NCI-H1092 treated with DMSO at 0.1 percent for 48 hours (cell line): ENCODE measurements around the gene COX8A.

Experiments
- DNase-seq: peaks from one replicate; lab custom pipeline; 2025; lab: John Stamatoyannopoulos, UW

COX8A gene

GRCh38 chr11:64003807-64004589 is 29.6 kb downstream of the COX8A start:
- no peak for DNase-seq

GRCh38 chr11:64004590-64004984 is 30.2 kb downstream of the COX8A start:
- DNase-seq = no peak

GRCh38 chr11:64005691-64006090 is 31.3 kb downstream of the COX8A start:
- DNase-seq = no peak

GRCh38 chr11:64006398-64006797 is 32.0 kb downstream of the COX8A start:
- DNase-seq = no peak

- no peak for DNase-seq
These were observed 32.8 kb downstream of the COX8A start for GRCh38 chr11:64007160-64007628.

- peak; percentile 19 for DNase-seq
These were observed 33.3 kb downstream of the COX8A start for GRCh38 chr11:64007629-64008282.

- no peak for DNase-seq
These were observed 34.0 kb downstream of the COX8A start for GRCh38 chr11:64008283-64008913.

GRCh38 chr11:64008914-64009633 is 34.7 kb downstream of the COX8A start:
- no peak for DNase-seq

GRCh38 chr11:64009710-64010109 is 35.3 kb downstream of the COX8A start:
- no peak for DNase-seq

- DNase-seq = no peak
These were observed 36.4 kb downstream of the COX8A start for GRCh38 chr11:64010783-64011182.

- no peak for DNase-seq
These were observed 37.0 kb downstream of the COX8A start for GRCh38 chr11:64011371-64011770.

- no peak for DNase-seq
These were observed 38.9 kb downstream of the COX8A start for GRCh38 chr11:64013141-64013896.

GRCh38 chr11:64014356-64014755 is 39.9 kb downstream of the COX8A start:
- no peak for DNase-seq

GRCh38 chr11:64015510-64015909 is 41.1 kb downstream of the COX8A start:
- DNase-seq = no peak

- no peak for DNase-seq
These were observed 41.8 kb downstream of the COX8A start for GRCh38 chr11:64015935-64016845.

- no peak for DNase-seq
These were observed 43.5 kb downstream of the COX8A start for GRCh38 chr11:64017945-64018224.

GRCh38 chr11:64018310-64018709 is 43.9 kb downstream of the COX8A start:
- DNase-seq = no peak

- peak; percentile 41 for DNase-seq
These were observed 45.0 kb downstream of the COX8A start for GRCh38 chr11:64019106-64020037.

- DNase-seq = no peak
These were observed 46.7 kb downstream of the COX8A start for GRCh38 chr11:64020976-64021756.
